ENCODE measurements around the gene MACROD2. TPM values are rescaled to one million over a fixed set of nuclear protein-coding genes. Genes with fewer than 3 reads are reported as not detected.

MACROD2 gene
- total RNA-seq, 1 donor from 2014 or later = 2.4 TPM

GRCh38 chr20:14374196-14374595 is 378.9 kb downstream of the MACROD2 start:
- Mint-ChIP-seq H3K27me3 (ENCODE audit: low read depth, unreplicated experiment) (no peaks in the 10 kb centered on the region), H3K4me3 (ENCODE audit: unreplicated experiment) (no peak overlapping the region), H3K9me3 (ENCODE audit: unreplicated experiment) (no peaks in the 10 kb centered on the region), H3K4me1 (ENCODE audit: low read depth, unreplicated experiment) (peaks cover 5% of the 10 kb centered on the region), H3K36me3 (ENCODE audit: low read depth, unreplicated experiment) (no peaks in the 10 kb centered on the region), H3K27ac (ENCODE audit: unreplicated experiment) (no peak overlapping the region)
- H3K36me3 ChIP-seq (ENCODE audit: insufficient read depth, low read length) = no peaks in the 10 kb centered on the region
- TF ChIP-seq CTCF (IDR thresholded peaks at IDR 0.05; ENCODE audit: insufficient read depth, low read depth, low read length) (no peak), EZH2 (IDR thresholded peaks at IDR 0.05; ENCODE audit: insufficient read depth, low read length) (no peak)
- H3K27ac ChIP-seq (ENCODE audit: low read depth, low read length) = no peak overlapping the region
- H3K27me3 ChIP-seq (ENCODE audit: insufficient read depth, low read length) = no peaks in the 10 kb centered on the region
- no peak for DNase-seq (ENCODE audit: low read depth)
- no peaks in the 10 kb centered on the region for H4K20me1 ChIP-seq (ENCODE audit: insufficient read depth, low read length)
- H3K4me3 ChIP-seq (ENCODE audit: insufficient read depth, low read depth, low read length) = no peak overlapping the region
- no peaks in the 10 kb centered on the region for H3K4me1 ChIP-seq (ENCODE audit: insufficient read depth, low read length)
- no peaks in the 10 kb centered on the region for H3K79me2 ChIP-seq (ENCODE audit: insufficient read depth, low read length)
- no peaks in the 10 kb centered on the region for H3K9me3 ChIP-seq (ENCODE audit: insufficient read depth, low read depth, low read length)
- H2AFZ ChIP-seq (ENCODE audit: low read depth, low read length) = no peak overlapping the region
- FAIRE-seq = no peak
- no peak overlapping the region for H3K4me2 ChIP-seq (ENCODE audit: low read length)
- no peak overlapping the region for H3K9ac ChIP-seq (ENCODE audit: low read length)

- TF ChIP-seq CTCF (IDR thresholded peaks at IDR 0.05; ENCODE audit: insufficient read depth, low read depth, low read length) (no peak), EZH2 (IDR thresholded peaks at IDR 0.05; ENCODE audit: insufficient read depth, low read length) (no peak)
- no peaks in the 10 kb centered on the region for H3K27me3 ChIP-seq (ENCODE audit: insufficient read depth, low read length)
- no peak overlapping the region for H3K27ac ChIP-seq (ENCODE audit: low read depth, low read length)
- H3K4me2 ChIP-seq (ENCODE audit: low read length) = no peak overlapping the region
- Mint-ChIP-seq H3K27ac (ENCODE audit: unreplicated experiment) (no peak overlapping the region), H3K27me3 (ENCODE audit: low read depth, unreplicated experiment) (no peaks in the 10 kb centered on the region), H3K36me3 (ENCODE audit: low read depth, unreplicated experiment) (no peaks in the 10 kb centered on the region), H3K4me1 (ENCODE audit: low read depth, unreplicated experiment) (peaks cover 5% of the 10 kb centered on the region), H3K9me3 (ENCODE audit: unreplicated experiment) (no peaks in the 10 kb centered on the region), H3K4me3 (ENCODE audit: unreplicated experiment) (no peak overlapping the region)
- H4K20me1 ChIP-seq (ENCODE audit: insufficient read depth, low read length) = no peaks in the 10 kb centered on the region
- DNase-seq (ENCODE audit: low read depth) (no peak), FAIRE-seq (no peak)
- no peaks in the 10 kb centered on the region for H3K9me3 ChIP-seq (ENCODE audit: insufficient read depth, low read depth, low read length)
- H3K36me3 ChIP-seq (ENCODE audit: insufficient read depth, low read length) = no peaks in the 10 kb centered on the region
- H2AFZ ChIP-seq (ENCODE audit: low read depth, low read length) = no peak overlapping the region
- no peaks in the 10 kb centered on the region for H3K79me2 ChIP-seq (ENCODE audit: insufficient read depth, low read length)
- no peak overlapping the region for H3K9ac ChIP-seq (ENCODE audit: low read length)
- no peaks in the 10 kb centered on the region for H3K4me1 ChIP-seq (ENCODE audit: insufficient read depth, low read length)
- H3K4me3 ChIP-seq (ENCODE audit: insufficient read depth, low read depth, low read length) = no peak overlapping the region
These were observed 380.2 kb downstream of the MACROD2 start for GRCh38 chr20:14375416-14375985.

DNA sequence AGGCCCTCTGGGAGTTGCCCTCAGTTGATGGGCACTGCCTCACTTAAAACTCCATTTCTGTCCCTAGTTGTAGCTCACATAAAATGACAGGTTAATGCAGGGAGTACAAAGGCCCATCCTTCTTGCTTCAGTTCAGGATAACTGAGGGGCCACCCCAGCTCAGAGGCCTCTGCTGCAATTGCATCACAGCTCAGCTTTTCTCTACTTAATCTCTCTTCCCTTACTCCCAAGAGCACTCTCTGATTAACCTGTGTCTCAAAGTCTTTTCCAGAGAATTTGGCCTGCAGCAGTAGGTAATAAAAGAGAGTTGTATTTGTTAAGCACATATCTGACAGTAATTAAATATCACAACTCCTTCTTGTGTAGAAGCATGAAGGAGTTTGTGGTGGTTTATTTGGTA is 383.0 kb downstream of the MACROD2 start:
- Mint-ChIP-seq H3K4me1 (ENCODE audit: low read depth, unreplicated experiment) (peaks cover 5% of the 10 kb centered on the region), H3K27me3 (ENCODE audit: low read depth, unreplicated experiment) (no peaks in the 10 kb centered on the region), H3K27ac (ENCODE audit: unreplicated experiment) (no peak overlapping the region), H3K36me3 (ENCODE audit: low read depth, unreplicated experiment) (no peaks in the 10 kb centered on the region), H3K9me3 (ENCODE audit: unreplicated experiment) (no peaks in the 10 kb centered on the region), H3K4me3 (ENCODE audit: unreplicated experiment) (no peak overlapping the region)
- no peak for DNase-seq (ENCODE audit: low read depth)
- H2AFZ ChIP-seq (ENCODE audit: low read depth, low read length) = no peak overlapping the region
- H3K27me3 ChIP-seq (ENCODE audit: insufficient read depth, low read length) = no peaks in the 10 kb centered on the region
- TF ChIP-seq CTCF (IDR thresholded peaks at IDR 0.05; ENCODE audit: insufficient read depth, low read depth, low read length) (no peak), EZH2 (IDR thresholded peaks at IDR 0.05; ENCODE audit: insufficient read depth, low read length) (no peak)
- H3K9ac ChIP-seq (ENCODE audit: low read length) = no peak overlapping the region
- H3K79me2 ChIP-seq (ENCODE audit: insufficient read depth, low read length) = no peaks in the 10 kb centered on the region
- H3K27ac ChIP-seq (ENCODE audit: low read depth, low read length) = no peak overlapping the region
- H3K9me3 ChIP-seq (ENCODE audit: insufficient read depth, low read depth, low read length) = no peaks in the 10 kb centered on the region
- no peaks in the 10 kb centered on the region for H4K20me1 ChIP-seq (ENCODE audit: insufficient read depth, low read length)
- no peak for FAIRE-seq
- no peaks in the 10 kb centered on the region for H3K4me1 ChIP-seq (ENCODE audit: insufficient read depth, low read length)
- H3K36me3 ChIP-seq (ENCODE audit: insufficient read depth, low read length) = no peaks in the 10 kb centered on the region
- no peak overlapping the region for H3K4me2 ChIP-seq (ENCODE audit: low read length)
- H3K4me3 ChIP-seq (ENCODE audit: insufficient read depth, low read depth, low read length) = no peak overlapping the region
